ENCODE results near the gene TNS4.

TNS4 gene

DNA sequence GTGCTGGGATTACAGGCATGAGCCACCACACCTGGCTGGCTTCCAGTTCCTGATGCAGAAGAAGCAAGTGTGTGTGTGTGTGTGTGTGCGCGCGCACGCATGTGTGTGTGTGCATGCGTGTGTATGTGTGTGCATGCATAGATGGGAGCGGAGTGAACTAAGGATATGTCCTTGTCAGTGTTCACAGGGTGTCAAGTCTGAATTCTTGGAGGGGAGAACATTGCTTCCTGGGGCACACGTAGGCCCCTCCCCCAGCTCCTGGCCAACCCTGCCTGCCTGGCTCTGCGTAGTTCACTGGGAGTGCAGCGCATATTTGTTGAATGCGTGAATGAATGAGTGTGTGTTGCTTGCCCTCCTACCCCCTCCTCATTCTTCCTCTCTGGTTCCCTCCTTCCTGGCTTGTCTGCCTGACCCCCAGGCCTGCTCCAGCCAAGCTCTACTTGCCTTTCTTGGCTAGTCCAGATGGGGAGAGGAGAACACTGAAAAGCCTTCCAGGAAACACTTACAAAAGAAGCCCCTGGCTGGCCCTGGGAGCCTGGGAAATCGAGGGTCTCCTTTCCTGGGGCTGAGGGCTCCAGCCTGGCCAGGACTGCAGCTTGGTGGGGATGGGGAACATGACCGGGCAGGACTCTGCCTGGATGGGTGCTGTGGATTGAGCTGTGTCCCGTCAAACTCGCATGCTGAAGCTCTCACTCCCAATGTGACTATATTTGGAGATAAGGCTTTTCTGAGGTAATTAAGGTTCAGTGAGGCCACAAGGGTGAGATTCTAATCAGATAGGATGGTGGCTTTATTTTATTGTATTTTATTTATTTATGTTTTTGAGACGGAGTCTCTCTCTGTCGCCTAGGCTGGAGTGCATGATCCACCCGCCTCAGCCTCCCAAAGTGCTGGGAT lies 30.2 kb downstream of the TNS4 start:
- no peak for DNase-seq

DNA sequence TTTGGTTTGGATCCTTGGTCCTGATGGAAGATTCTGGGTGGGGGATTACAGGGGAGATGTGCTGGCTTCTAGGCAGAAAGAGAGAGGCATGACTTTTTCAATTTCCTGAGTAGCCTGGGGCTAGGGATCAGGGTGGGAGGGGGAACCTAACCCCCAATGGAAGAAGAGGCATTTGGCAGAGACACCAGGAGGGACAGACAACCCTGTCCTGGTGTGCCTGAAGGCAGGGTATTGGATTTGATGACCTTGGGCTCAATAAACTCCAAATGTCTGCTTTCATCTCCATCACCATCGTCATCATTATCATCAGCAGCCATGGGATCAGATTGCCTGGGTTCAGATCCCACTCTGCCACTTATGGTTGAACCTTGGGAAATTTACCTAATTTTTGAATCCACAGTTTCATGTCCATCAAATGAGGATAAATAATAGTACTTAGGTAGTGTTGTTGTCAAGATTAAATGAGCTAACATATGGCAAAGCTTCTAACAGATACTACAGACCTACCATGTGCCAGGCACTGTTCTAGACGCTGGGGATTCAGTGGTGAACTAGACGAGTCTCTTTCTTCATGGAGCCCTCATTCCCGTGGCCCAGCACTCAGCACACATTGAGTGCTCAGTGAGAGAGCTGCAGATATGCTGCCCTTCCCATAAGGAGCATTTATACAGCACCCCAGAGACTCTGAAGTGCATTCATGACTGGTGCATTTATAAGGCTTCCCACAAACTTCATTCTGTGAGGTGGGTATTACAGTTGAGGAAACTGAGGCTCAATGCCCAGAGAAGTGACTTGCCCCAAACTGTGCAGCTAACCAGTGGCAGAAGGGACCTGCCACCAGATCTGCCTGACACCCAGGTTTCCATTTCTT lies 31.4 kb downstream of the TNS4 start:
- DNase-seq: no peak

DNA sequence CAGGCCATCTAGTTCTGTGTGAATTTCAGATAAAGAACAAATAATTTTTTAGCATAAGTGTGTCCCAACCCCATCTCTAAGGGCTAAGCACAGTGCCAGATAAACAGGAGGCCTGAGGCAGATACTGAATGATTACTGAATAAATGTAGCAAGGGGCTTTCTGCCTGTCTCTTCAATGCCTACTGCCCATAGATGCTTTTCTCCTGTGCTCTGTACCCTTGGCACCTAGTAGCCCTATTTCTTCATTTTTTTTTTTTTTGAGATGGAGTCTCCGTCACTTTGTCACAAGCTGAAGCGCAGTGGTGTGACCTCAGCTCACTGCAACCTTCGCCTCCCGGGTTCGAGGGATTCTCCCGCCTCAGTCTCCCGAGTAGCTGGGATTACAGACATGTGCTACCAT lies 32.9 kb downstream of the TNS4 start:
- DNase-seq: no peak

DNA sequence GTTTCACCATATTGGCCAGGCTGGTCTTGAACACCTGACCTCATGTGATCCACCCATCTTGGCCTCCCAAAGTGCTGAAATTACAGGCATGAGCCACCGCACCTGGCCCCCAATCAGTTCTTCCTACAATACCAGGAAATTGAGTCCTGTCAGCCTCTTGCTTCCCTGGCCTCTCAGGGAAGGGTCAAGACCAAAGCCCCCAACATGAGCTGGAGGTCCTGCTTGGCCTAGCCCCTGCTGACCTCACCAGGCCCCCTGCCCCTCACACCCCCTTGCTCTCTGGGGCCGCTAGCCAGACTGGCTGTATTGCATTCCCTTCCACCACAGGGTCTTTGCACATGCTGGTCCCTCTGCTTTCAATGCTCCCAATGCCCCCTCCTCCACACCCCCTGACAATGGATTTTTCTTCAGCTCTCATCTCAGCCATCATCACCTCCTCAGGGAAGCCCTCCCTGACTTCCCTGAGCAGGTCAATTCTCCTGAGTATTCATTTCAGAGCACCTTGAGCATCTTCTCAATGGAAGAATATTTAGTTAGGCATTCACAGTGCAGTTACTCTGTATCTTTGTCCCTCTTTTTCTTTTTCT lies 34.0 kb downstream of the TNS4 start:
- DNase-seq: no peak

DNA sequence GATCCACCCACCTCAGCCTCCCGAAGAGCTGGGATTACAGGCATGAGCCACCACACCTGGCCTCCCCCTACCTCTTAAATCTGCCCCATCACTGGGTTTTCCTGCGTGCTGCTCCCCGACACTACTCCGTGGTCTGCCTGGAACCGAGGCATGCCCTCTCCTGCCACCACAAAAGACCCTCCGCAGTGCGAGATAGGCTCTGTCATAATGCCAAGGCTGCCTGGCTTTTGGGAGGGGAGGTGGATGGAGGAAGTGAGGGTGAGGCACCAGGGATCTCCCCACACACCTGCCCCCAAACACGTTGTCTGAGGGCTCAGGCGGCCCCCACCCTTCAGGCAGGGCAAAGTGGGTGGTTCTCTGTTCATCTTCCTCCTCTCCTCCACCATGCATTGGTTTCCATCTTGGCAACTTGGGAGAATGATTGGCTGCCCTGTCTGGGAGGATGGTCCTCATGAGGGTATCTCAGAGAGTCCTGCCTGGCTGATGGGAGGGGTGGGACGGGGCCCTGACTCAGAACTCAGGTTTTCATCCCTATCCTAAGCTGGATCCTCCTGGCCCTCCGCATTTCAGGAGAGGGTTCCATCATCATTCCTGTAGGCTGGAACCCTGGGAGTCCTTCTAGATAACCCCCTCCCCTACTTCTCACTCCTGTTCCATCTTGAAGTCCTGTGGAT lies 35.0 kb downstream of the TNS4 start:
- DNase-seq: no peak

DNA sequence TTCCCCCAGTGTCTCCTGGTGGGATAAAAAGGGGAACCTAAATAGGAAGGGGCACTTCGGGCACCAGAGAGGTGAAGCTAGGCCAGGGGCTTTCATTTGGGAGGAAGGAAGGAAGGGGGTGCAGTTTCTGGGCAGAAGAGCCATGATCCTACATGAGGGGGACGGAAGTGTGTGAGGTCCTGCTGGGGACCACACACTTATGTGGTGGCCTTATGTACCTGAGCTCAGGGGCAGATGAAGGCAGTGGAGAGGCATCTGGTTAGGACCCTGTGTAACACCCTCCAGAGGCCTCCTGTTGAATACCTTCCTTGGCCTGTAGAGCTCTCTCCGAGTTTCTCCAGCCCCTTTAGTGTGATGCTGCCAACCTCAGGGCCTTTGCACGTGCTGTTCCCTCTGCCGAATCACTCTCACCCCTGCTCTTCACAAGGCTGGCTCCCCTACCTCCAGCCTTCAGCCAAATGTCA lies 37.0 kb downstream of the TNS4 start:
- no peak for DNase-seq

DNA sequence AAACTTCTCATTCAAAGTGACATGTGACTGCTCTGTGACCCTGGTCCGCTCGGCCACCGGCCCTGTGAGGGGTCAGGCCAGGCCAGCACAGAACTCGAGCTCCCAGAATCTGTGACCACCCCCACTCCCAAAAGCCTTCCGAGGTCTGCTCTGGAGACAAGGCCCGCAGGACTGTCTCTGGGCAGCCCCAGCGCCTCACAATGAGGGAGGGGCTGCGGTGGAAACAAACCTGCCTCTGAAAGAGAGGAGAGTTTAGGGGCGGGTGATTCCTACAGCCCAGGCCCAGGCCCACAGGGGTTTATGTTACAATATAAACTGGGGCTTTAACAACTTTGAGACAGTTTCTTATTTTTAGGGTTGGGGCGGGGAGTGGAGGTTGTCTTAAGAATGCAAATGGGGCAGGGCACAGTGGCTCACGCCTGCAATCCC lies 38.3 kb downstream of the TNS4 start:
- no peak for DNase-seq

DNA sequence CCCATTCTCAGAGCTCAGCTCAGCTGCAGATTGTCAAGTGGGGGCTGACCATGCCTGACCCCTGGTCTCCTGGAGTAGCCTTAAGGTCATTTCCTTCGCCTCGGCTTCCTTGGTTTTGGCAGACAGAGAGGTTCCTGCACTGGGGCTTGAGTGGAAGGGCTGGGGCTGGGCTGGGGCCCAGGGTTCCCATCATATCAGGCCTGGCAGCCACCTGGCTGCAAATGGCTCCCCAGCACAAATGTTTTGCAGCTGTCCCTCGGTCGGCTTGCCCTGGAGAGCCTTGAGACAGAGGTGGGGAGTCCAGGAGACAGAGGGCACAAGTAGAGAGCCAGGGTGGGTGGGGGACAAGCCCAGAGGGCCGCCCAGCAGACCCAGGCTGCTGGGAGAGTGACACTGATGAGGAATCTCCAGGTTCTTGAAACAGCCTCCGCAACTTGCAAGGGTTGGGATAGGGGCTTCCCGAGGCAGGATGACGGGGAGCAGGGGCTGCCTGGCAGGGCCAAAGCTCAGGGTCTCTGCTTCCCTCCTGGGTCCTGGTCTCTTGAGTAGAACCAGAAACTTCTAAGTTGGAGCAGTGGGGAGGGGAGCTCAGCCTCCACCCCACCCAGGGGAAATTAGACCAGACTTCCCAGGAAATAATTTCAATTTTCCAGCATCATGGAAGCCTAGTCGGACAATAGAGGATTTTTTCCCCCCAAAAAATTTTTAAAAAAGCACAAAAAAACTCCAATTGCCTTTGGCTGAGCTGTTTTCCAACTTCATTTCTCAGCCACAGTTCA lies 38.9 kb downstream of the TNS4 start:
- no peak for DNase-seq

DNA sequence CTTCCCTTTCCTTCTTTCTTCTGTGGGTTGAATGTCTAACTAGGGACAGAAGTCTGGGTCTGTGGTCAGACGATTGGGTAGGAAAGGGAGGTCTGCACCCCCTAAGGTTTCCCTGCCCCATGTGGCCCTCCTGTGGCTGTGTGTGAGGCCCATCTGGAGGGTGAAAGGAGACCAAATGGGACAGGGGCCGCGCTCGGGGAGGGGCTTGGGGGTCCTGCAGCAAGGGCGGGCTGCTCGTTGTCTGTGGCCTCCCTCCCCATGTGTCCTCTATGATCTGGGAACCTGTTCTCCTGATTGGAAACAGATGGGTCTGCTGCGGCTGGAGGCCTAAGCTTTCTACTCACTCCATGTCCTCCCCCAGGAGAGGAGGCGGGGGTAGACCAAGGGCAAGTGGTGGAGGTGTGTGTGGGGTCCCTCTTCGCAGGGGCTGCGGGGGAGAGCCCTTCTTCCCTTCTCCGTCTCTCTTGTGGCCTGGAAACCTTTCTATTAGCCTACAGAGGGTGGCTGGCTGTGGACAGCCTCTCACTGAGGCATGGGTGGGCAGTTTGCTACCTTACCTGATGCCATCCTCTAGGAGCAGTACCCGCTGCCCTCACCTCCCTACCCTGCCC lies 39.6 kb downstream of the TNS4 start:
- DNase-seq: no peak

DNA sequence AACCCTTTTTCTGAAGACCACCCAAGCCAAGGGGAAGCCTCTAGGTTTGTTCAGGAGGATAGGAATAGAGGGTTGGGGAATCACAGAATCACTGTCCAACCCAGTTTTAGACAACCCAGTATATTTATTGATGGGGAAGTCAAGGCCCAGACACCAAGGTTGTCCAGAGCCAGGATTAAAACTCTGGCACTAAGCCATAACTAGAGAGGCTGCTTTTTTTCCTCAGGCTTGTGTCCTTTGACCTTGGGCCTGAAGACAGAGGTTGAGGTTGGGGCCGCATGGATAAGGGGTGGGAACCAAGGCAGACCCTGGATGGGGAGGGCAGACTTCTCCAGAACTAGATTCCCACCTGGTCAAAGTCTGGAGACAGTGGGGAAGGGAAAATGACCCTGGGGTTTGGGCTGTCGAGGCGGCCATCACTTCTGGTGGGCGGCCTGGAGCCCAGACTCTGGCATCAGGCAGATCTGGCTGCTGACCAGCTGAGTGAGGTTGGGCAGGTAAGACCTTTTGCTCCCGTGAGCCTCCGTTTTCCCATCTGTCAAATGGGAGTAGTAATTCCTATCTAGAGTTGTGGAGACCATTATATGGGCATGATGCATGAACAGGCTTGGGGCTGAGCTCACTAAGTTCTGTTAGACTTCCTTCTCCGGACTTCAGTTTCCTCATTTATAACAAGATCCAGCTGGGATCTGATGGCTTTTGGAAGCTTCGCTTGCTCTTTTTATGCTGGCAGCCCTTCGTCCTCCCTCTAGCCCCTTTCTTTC lies 40.3 kb downstream of the TNS4 start:
- no peak for DNase-seq

DNA sequence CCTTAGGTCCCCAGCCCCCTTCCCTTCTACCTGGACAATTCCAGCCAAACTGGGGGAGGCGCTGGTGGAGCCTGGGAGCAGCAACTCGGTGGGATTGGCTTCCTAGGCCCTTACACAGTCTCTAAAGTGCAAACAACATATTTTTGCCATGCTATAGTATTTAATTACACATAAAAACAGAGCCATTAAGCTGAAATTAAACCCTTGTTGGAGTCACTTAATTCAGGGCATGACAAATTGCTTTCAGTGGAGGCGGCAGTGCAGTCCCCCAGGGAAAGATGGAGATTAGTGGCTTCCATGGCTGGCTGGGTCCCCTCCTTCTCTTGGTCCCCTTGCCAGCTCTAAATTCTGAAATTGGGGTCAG lies 40.8 kb downstream of the TNS4 start:
- no peak for DNase-seq

DNA sequence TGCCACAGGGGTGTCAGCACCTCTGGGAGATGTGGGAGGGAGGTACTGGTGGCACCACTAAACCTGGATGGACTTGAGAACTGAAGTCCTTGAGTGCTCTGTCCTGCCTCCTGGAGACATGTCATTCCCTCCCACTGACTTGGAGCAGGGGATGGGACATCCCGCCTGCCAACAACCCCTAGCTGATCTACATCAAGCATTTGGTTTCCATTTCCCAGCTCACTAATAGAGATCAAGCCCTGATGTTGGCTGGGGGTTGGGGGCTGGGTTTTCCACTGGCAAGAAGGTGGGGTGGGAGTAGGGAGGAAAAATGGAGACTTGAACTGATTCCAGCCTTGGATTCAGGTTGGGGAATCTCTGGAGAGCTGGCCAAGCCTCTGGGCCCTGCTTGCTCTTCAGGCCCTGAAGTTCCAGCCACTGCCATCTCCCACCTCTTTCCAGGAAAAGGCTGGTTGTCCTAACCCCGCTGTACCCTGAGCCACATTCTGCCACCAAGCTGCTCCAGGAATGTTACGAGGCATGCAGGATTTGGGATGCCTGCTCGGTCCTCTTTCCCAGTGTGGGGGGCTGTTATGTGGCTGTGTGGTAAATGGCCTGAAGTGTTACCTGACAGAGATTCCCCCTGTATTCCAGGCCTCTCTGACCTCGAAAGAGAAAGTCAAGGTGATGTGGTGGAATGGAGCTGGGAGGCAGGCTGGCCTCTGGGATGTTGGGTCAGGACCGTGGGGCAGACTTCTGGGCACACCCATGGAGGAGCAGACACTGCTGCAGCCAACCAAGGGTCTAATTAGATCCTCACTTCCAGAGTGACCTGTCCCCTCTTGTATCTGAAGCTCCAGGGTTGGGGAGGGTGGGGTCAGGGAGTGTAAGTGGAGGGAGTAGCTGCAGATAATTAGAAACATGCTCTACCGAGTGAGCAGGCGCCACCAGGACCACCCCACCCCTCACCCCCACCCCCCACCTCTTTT lies 41.5 kb downstream of the TNS4 start:
- no peak for DNase-seq

DNA sequence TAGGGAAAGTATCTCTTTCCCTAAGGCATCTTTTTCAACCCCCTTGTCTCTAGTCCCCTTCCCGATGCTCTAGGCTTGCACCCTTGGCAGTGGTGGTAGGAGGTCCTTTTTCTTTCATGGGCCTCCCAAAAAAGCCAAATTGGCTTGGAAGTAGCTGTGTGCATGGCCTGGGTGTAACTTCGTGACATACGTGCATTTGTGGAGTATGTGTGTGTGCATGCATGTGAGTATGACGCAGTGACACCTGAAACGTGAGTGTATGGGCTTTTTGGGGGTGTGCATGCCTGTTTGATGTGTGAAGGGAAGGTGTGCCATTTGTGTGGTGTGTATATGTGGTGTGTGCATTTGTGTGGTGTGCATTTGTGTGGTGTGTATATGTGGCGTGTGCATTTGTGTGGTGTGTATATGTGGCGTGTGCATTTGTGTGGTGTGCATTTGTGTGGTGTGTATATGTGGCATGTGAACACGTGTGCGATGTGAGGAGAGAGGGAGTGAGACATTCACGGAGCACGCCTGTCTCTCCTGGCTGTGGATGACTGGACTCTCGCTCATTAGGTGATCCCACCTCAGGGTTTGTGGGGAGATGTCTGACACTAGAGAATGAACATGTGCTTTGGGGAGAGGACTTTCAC lies 42.5 kb downstream of the TNS4 start:
- DNase-seq: no peak

DNA sequence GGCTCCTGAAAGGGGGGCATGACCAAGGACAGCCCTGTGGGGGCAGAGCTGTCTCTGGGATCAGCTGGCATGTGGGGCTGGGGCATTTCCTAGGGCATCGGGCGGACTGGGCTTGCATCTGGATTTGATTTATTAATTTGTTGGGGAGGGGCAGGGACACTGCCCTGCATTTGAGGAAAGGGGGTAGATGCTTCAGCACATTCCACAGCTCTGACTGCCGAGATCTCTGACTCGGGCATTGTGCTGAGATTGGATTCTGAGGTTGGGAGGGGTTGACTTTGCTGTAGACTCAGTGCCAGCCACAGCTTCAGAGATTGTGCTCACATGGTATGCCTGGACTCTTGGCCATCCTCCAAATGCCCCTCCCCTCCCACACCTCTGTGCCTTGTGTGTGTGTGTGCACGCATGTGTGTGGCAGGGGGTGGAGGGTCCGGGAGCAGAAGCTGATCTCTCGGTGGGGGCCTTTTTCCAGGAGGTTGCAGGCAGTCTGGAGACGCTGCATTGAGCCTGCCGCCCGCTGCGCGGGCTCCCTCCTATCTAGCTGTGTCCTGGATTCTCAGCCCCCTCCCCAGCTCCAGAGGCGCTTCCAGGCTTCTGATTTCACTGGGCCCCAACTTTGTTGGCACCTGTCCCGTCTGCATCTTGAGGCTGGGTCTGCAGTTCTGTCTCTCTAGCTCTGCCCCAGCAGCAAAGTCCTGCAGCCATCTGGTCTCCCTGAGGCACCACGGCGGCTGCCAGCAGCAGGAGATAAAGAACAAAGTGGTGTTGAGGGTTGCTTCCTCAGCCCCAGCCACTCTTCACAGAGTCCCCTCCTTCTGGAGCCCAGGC lies 43.2 kb downstream of the TNS4 start:
- no peak for DNase-seq

DNA sequence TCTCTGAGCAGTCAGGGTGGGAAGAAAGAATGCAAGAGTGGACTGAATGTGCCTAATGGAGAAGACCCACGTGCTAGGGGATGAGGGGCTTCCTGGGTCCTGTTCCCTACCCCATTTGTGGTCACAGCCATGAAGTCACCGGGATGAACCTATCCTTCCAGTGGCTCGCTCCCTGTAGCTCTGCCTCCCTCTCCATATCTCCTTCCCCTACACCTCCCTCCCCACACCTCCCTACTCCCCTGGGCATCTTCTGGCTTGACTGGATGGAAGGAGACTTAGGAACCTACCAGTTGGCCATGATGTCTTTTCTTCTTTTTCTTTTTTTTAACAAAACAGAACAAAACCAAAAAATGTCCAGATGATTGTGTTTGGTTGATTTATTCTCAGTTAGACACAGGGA lies 44.1 kb downstream of the TNS4 start:
- no peak for DNase-seq

DNA sequence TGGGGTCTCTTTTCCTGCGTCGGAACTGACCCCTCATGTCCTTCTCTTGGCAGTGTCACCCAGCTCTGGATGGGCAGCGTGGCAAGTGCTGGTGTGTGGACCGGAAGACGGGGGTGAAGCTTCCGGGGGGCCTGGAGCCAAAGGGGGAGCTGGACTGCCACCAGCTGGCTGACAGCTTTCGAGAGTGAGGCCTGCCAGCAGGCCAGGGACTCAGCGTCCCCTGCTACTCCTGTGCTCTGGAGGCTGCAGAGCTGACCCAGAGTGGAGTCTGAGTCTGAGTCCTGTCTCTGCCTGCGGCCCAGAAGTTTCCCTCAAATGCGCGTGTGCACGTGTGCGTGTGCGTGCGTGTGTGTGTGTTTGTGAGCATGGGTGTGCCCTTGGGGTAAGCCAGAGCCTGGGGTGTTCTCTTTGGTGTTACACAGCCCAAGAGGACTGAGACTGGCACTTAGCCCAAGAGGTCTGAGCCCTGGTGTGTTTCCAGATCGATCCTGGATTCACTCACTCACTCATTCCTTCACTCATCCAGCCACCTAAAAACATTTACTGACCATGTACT lies 44.9 kb downstream of the TNS4 start:
- no peak for DNase-seq

DNA sequence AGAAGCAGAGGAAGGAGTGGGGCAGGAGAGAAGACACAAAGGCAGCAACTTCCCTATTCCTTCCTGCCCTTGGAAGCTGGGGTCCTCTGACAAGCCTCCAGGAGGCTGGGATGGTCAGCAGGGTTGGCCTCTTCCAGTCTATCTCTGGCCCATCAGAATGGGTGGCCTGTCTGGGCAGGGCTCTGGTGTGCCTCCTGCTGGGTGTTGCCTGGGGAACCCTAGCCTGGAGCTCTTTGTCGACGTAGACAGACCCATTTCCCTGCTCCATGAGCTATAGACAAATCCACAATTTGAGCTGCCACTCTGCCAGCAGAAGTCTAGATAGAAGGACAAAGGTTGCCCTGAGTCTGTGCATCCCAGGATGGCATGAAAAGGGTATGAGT lies 46.8 kb downstream of the TNS4 start:
- no peak for DNase-seq

Data from NCI-H187 treated with DMSO at 0.1 percent for 48 hours (cell line).